ENCODE measurements around the gene EPB41L5. TPM values are rescaled to one million over a fixed set of nuclear protein-coding genes. Genes with fewer than 3 reads are reported as not detected.
A peak's percentile ranks its signal among the peaks of the same experiment; 100 is the strongest.
"Not testable (repeated sequence)": the region's sequence is repeated elsewhere in the genome, so short reads cannot be mapped to it uniquely, and the experiment has no call there.

The EPB41L5 gene
- total RNA-seq, 1 experiment from 2014 or later, result 25.9 TPM

DNA sequence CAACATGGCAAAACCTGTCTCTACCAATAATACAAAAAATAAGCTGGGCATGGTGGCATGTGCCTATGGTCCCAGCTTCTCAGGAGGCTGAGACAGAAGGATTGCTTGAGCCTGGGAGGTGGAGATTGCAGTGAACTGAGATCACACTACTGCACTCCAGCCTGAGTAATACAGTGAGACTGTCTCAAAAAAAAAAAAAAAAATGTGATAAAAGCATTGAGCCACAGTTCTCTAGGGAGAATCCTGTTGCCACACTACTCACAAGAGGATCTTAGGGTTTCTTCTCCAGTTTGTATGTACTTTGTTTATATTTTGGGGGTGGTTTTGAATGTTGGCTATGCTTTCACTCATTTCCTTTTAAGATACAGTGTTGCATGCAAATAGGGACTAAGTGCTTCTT lies 148.3 kb downstream of the EPB41L5 start:
- Histone ChIP-seq H3K27ac (no peak overlapping the region), H3K4me3 (no peak overlapping the region), H3K4me1 (no peaks in the 10 kb centered on the region), H3K27me3 (no peaks in the 10 kb centered on the region), H3K9me3 (replicated peaks) (0 out of 2 replicates have a peak, but pooled peaks cover 4% of the 10 kb centered on the region), H3K36me3 (peaks cover 5% of the 10 kb centered on the region; the same call in 1 of the 2 replicates)
- no peak for DNase-seq

DNA sequence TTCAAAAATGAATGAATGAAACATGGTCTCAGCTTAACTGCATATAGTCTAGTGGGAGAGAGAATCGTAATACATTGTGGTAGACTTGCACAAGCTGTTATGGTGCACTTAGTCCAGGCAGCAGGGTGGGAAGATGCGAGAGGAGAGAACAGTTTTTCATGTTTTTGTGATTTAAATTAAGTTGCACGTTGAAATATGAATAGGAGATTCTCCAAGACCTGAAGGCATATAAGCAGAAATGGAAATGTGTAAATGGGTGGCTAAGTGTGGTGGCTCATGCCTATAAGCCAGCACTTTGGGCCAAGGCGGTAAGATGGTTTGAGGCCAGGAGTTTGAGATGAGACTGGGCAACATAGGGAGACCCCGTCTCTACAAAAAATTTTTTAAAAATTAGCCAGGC lies 149.8 kb downstream of the EPB41L5 start:
- Histone ChIP-seq H3K27me3 (no peaks in the 10 kb centered on the region), H3K9me3 (replicated peaks) (no peaks in the 10 kb centered on the region), H3K27ac (no peak overlapping the region), H3K4me1 (no peaks in the 10 kb centered on the region), H3K4me3 (no peak overlapping the region), H3K36me3 (peaks cover 5% of the 10 kb centered on the region; the same call in 1 of the 2 replicates)
- no peak for DNase-seq

GRCh38 chr2:120167272-120167671 lies 154.4 kb downstream of the EPB41L5 start:
- Histone ChIP-seq H3K27me3 (no peaks in the 10 kb centered on the region), H3K4me3 (no peak overlapping the region), H3K9me3 (replicated peaks) (no peaks in the 10 kb centered on the region), H3K36me3 (peaks cover 5% of the 10 kb centered on the region; the same call in 1 of the 2 replicates), H3K27ac (no peak overlapping the region), H3K4me1 (no peaks in the 10 kb centered on the region)
- DNase-seq, result no peak

GRCh38 chr2:120169020-120169419 lies 156.1 kb downstream of the EPB41L5 start:
- DNase-seq, result no peak
- Histone ChIP-seq H3K4me1 (no peaks in the 10 kb centered on the region), H3K36me3 (peaks cover 5% of the 10 kb centered on the region; the same call in 1 of the 2 replicates), H3K27ac (no peak overlapping the region), H3K9me3 (replicated peaks) (no peaks in the 10 kb centered on the region), H3K4me3 (no peak overlapping the region), H3K27me3 (no peaks in the 10 kb centered on the region)

DNA sequence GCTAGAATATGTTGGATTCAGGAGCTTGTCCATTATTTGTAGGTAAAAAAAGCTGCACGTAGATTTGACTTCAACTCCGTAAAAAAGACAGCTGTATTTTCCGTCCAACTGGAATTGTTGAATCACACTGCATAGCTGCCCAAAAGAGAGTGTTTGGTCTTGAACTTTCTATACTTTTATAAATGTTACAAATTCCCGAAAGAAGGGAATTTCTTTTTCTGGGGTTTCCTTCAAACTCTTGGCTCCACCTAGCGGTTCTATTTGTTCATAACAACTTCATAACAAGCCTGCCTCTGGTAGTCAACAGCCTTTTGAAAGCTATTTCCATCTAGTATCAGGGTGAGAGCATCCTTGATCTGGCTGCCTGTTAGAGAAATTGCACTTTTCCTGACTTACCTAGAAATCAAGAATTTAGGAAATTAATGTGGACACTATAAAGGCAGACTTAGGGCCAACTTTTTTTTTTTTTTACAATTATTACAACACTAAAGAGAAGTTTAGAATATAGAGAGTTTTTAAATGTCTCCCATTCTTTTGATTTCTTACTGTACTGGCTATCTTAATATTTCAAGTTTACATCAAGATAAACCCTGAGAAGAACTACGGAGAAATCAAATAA lies 162.2 kb downstream of the EPB41L5 start:
- DNase-seq, result peak; percentile 12 to 80
- H3K27me3 ChIP-seq, result no peaks in the 10 kb centered on the region
- H3K27ac ChIP-seq, result no peak overlapping the region
- no peaks in the 10 kb centered on the region for H3K36me3 ChIP-seq
- no peaks in the 10 kb centered on the region for H3K9me3 ChIP-seq (replicated peaks)
- H3K4me1 ChIP-seq, result no peaks in the 10 kb centered on the region
- no peak overlapping the region for H3K4me3 ChIP-seq

DNA sequence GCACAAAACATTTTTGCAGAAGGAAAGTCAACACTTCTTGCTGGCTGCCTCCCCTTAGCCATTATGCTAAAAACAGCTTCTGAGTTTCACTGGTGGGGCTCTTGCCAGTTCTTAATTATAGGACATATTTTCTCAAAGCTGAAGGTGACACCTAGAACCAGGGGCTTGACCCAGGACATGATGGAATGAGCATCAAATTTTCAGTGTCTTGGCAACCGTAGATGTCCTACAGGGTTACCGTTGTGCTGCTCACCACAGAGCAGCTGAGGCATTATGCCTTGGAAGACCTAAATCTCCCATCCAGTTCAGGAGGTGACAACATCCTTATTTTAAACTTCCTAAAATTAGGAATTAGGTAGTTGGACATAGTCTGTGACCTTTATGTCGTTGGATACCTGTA lies 163.6 kb downstream of the EPB41L5 start:
- H3K27ac ChIP-seq, result no peak overlapping the region
- H3K36me3 ChIP-seq, result no peaks in the 10 kb centered on the region
- no peak overlapping the region for H3K4me3 ChIP-seq
- H3K4me1 ChIP-seq, result no peaks in the 10 kb centered on the region
- no peak for DNase-seq
- no peaks in the 10 kb centered on the region for H3K27me3 ChIP-seq
- H3K9me3 ChIP-seq (replicated peaks), result no peaks in the 10 kb centered on the region

DNA sequence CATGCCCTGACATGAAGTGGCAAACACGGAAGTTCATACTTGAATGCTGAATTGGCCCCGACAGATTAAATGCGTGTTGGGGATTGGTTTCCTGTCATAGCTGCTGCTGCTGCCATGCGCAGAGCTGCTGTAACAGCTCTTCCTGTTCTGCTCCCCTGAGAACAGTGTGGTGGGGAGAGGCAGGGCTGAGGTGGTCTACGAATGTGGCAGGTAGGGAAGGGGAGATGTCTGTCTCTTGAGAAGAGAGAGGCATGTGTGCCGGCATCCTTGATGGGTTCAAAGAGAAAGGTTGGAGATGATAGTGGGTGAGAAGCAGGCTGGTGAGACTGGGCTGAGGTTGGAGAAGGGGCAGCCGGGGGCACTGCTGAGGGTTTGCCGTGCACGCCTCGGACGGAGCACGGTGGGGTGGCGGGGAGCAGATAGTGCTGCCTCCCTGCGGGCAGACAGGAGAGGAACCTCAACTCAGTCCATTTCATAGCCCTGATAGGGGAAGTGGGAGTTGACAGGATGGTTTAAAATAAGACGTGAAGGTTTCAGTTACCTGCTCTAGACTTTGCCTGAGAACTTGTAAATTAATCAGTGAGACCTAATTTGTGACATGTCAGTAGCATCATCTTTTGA lies 164.2 kb downstream of the EPB41L5 start:
- H3K4me3 ChIP-seq, result no peak overlapping the region
- H3K36me3 ChIP-seq, result no peaks in the 10 kb centered on the region
- H3K4me1 ChIP-seq, result no peaks in the 10 kb centered on the region
- no peak for DNase-seq
- no peaks in the 10 kb centered on the region for H3K9me3 ChIP-seq (replicated peaks)
- no peak overlapping the region for H3K27ac ChIP-seq
- H3K27me3 ChIP-seq, result no peaks in the 10 kb centered on the region

- Histone ChIP-seq H3K4me1 (no peaks in the 10 kb centered on the region), H3K27ac (no peak overlapping the region), H3K27me3 (no peaks in the 10 kb centered on the region), H3K9me3 (replicated peaks) (no peaks in the 10 kb centered on the region), H3K36me3 (no peaks in the 10 kb centered on the region), H3K4me3 (no peak overlapping the region)
- no peak for DNase-seq
Measured at GRCh38 chr2:120177973-120178372, 165.1 kb downstream of the EPB41L5 start.

GRCh38 chr2:120179396-120179795 lies 166.5 kb downstream of the EPB41L5 start:
- H3K27ac ChIP-seq, result no peak overlapping the region
- DNase-seq, result no peak
- no peaks in the 10 kb centered on the region for H3K4me1 ChIP-seq
- no peaks in the 10 kb centered on the region for H3K27me3 ChIP-seq
- H3K9me3 ChIP-seq (replicated peaks), result no peaks in the 10 kb centered on the region
- no peak overlapping the region for H3K4me3 ChIP-seq
- H3K36me3 ChIP-seq, result no peaks in the 10 kb centered on the region

DNA sequence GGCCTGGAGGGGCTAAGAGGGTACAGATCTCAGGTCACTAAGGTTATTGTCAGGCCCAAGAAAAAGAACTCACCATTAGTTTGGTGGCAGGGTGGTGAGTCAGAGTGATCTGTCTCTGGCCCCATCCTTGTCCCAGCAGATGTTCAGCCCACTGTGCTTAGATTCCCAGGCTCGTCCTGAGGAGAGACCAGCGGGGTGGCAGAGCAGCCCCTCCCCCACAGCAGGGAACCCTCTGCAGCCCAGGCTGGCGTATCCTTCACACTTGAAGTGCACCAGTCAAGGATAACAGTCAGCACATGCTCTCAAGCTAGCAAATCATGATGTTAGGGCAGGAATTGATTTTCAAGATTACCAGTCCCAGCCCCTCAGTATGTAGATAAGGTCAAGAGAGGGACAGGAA lies 167.2 kb downstream of the EPB41L5 start:
- H3K27ac ChIP-seq, result no peak overlapping the region
- H3K4me3 ChIP-seq, result no peak overlapping the region
- H3K27me3 ChIP-seq, result no peaks in the 10 kb centered on the region
- no peaks in the 10 kb centered on the region for H3K9me3 ChIP-seq (replicated peaks)
- H3K36me3 ChIP-seq, result no peaks in the 10 kb centered on the region
- no peaks in the 10 kb centered on the region for H3K4me1 ChIP-seq
- DNase-seq, result no peak

DNA sequence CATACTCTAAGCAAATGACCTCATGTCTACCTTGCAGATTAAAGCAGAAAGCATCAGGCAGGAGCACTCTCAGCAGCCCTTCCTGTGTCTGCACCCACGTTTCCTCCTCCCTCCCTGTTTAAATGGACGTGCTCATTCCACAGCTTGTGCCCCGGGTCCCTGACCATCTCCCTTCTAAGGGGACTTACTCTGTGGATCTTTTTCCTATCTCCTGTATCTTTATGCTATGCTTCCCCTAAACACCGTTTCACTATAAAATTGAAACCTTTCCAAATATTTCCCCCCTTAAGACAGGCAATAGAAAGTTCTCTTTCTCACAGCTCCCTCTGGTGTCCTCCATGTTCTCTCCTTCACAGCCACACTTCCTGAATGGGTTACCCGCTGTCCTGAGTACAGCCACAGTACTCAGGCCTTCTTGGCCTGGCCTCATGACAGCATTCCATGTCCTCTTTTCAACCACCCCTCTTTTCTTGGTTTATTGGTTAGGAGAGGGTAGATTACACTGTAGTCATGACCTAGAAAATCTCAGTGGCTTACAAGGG lies 169.2 kb downstream of the EPB41L5 start:
- H3K27me3 ChIP-seq, result no peaks in the 10 kb centered on the region
- H3K4me3 ChIP-seq, result no peak overlapping the region
- H3K27ac ChIP-seq, result no peak overlapping the region
- DNase-seq, result no peak
- no peaks in the 10 kb centered on the region for H3K9me3 ChIP-seq (replicated peaks)
- no peaks in the 10 kb centered on the region for H3K4me1 ChIP-seq
- no peaks in the 10 kb centered on the region for H3K36me3 ChIP-seq

GRCh38 chr2:120189189-120189588 lies 176.3 kb downstream of the EPB41L5 start:
- no peak for DNase-seq
- Histone ChIP-seq H3K4me1 (no peaks in the 10 kb centered on the region), H3K9me3 (replicated peaks) (no peaks in the 10 kb centered on the region), H3K4me3 (no peak overlapping the region), H3K27ac (no peak overlapping the region), H3K27me3 (no peaks in the 10 kb centered on the region), H3K36me3 (no peaks in the 10 kb centered on the region)

GRCh38 chr2:120192280-120192679 lies 179.4 kb downstream of the EPB41L5 start:
- Histone ChIP-seq H3K27ac (no peak overlapping the region), H3K27me3 (no peaks in the 10 kb centered on the region), H3K36me3 (no peaks in the 10 kb centered on the region), H3K4me1 (no peaks in the 10 kb centered on the region), H3K4me3 (no peak overlapping the region), H3K9me3 (replicated peaks) (no peaks in the 10 kb centered on the region)
- no peak for DNase-seq

DNA sequence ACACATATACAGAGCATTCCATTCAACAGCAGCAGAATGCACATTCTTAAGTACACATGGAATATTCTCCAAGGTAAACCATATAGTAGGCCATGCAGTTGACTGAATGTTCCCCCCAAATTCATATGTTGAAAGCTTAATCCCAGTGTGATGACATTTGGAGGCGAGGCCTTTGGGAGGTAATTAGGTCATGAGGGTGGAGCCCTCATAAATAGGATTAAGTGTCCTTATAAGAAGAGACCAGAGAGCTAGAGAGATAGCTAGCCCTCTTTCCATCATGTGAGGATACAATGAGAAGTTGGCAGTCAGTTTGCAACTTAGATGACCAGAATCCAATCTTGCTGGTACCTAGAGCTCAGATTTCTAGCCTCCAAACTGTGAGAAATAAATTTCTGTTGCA lies 182.7 kb downstream of the EPB41L5 start:
- DNase-seq, result no peak
- no peaks in the 10 kb centered on the region for H3K4me1 ChIP-seq
- H3K4me3 ChIP-seq, result no peak overlapping the region
- H3K36me3 ChIP-seq, result no peaks in the 10 kb centered on the region
- no peaks in the 10 kb centered on the region for H3K9me3 ChIP-seq (replicated peaks)
- no peaks in the 10 kb centered on the region for H3K27me3 ChIP-seq
- no peak overlapping the region for H3K27ac ChIP-seq

GRCh38 chr2:120199817-120200459 lies 187.1 kb downstream of the EPB41L5 start:
- H3K9me3 ChIP-seq (replicated peaks); H3K36me3 ChIP-seq; H3K4me3 ChIP-seq; DNase-seq; H3K4me1 ChIP-seq; H3K27me3 ChIP-seq; H3K27ac ChIP-seq: not testable (repeated sequence)
